ENCODE measurements around the gene PTX3. TPM values are rescaled to one million over a fixed set of nuclear protein-coding genes. Genes with fewer than 3 reads are reported as not detected.

The PTX3 gene
- total RNA-seq, 4 donors from 2014 or later: 12.3 to 727 (median 208) TPM

DNA sequence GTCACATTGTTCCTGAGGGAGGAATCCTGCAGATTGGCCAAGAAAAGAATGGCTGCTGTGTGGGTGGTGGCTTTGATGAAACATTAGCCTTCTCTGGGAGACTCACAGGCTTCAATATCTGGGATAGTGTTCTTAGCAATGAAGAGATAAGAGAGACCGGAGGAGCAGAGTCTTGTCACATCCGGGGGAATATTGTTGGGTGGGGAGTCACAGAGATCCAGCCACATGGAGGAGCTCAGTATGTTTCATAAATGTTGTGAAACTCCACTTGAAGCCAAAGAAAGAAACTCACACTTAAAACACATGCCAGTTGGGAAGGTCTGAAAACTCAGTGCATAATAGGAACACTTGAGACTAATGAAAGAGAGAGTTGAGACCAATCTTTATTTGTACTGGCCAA lies 6.1 kb downstream of the PTX3 start:
- no peak for TF ChIP-seq CTCF (IDR thresholded peaks at IDR 0.05)
- ATAC-seq (ENCODE audit: low FRiP score) (no peak), DNase-seq (ENCODE audit: low spot score) (no peak)

- TF ChIP-seq CTCF (IDR thresholded peaks at IDR 0.05): no peak
- DNase-seq (ENCODE audit: low spot score) (no peak), ATAC-seq (ENCODE audit: low FRiP score) (no peak)
Measured at GRCh38 chr3:157443905-157444796, 7.5 kb downstream of the PTX3 start.

DNA sequence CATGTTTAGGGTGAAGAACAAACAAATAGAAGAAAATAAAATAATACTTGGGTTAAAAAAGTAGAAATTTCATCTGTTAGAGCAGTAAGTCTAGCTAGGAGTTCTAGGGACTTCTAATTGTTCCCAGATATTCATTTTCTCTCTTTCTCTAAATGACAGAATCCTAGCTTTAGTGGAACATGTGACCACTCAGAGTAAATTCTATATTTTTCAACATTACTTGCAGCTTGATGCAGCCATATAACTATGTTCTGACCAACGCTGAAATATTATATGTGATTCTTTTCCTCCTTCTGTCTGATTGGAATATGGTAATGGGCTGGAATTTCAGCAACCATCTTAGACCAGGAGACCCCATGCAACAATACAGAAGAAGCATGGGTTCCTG lies 8.1 kb downstream of the PTX3 start:
- ATAC-seq (ENCODE audit: low FRiP score) (no peak), DNase-seq (ENCODE audit: low spot score) (no peak)
- TF ChIP-seq CTCF (IDR thresholded peaks at IDR 0.05): no peak

- no peak for ATAC-seq (ENCODE audit: low FRiP score)
- no peak for DNase-seq (ENCODE audit: low spot score)
- TF ChIP-seq CTCF (IDR thresholded peaks at IDR 0.05): no peak
Measured at GRCh38 chr3:157445857-157446256, 9.2 kb downstream of the PTX3 start.

- TF ChIP-seq CTCF (IDR thresholded peaks at IDR 0.05): no peak
- DNase-seq (ENCODE audit: low spot score): no peak
- ATAC-seq (ENCODE audit: low FRiP score): no peak
Measured at GRCh38 chr3:157447026-157447694, 10.5 kb downstream of the PTX3 start.

- TF ChIP-seq CTCF (IDR thresholded peaks at IDR 0.05): no peak
- DNase-seq (ENCODE audit: low spot score): no peak
- no peak for ATAC-seq (ENCODE audit: low FRiP score)
Measured at GRCh38 chr3:157452097-157452496, 15.4 kb downstream of the PTX3 start.

Data from omental fat pad (tissue), 4 donors.